SK-N-SH (cell line): Measurements from ENCODE around the gene ZNF592.

Source experiments
- EP300 ChIP-seq, 2 experiments: IDR thresholded peaks; 2 replicates each; pipeline versions ENCODE4 v1.4.0 to v1.6.1; 2012; ENCODE audit warnings: borderline replicate concordance in 1 of 2, low read depth in 1 of 2, low read length in 1 of 2
- FOXJ3 ChIP-seq: sonication (generic); formaldehyde crosslinking; IDR thresholded peaks from 2 replicates; pipeline ENCODE4 v1.5.1; 2020; ENCODE audit warnings: mild to moderate bottlenecking, missing genetic modification reagents
- POLR2AphosphoS5 ChIP-seq: IDR thresholded peaks from 2 replicates; pipeline ENCODE4 v1.6.1; 2012; ENCODE audit warnings: low read depth, low read length
- RCOR1 ChIP-seq: fragments of 150-350 bp; IDR thresholded peaks from 2 replicates; pipeline ENCODE4 v1.6.1; 2017; ENCODE audit warnings: antibody characterized with exemption, low read length
- YY1 ChIP-seq: IDR thresholded peaks from 2 replicates; pipeline ENCODE4 v1.4.0; 2012; ENCODE audit warnings: low read depth, mild to moderate bottlenecking
- ZBTB33 ChIP-seq: IDR thresholded peaks from 2 replicates; pipeline ENCODE4 v1.4.0; 2012; ENCODE audit warnings: low read depth, borderline replicate concordance
- TF ChIP-seq, protein P1 (sequence below): fragments of 150-350 bp; IDR thresholded peaks from 2 replicates; pipeline ENCODE4 v1.6.1; 2017; ENCODE audit warnings: antibody characterized with exemption, low read length, low read depth, borderline replicate concordance
- TF ChIP-seq, protein P2 (sequence below): fragments of 200-600 bp; sonication (generic); IDR thresholded peaks from 2 replicates; pipeline ENCODE4 v1.6.1; 2017; ENCODE audit warnings: antibody characterized with exemption, mild to moderate bottlenecking, moderate library complexity
- TF ChIP-seq, protein P3 (sequence below): IDR thresholded peaks from 2 replicates; pipeline ENCODE4 v1.6.1; 2012; ENCODE audit warnings: mild to moderate bottlenecking, low read depth, low read length, moderate library complexity
- TF ChIP-seq, protein P4 (sequence below): IDR thresholded peaks from 2 replicates; pipeline ENCODE4 v1.4.0; 2012; ENCODE audit warnings: low read depth

DNA sequence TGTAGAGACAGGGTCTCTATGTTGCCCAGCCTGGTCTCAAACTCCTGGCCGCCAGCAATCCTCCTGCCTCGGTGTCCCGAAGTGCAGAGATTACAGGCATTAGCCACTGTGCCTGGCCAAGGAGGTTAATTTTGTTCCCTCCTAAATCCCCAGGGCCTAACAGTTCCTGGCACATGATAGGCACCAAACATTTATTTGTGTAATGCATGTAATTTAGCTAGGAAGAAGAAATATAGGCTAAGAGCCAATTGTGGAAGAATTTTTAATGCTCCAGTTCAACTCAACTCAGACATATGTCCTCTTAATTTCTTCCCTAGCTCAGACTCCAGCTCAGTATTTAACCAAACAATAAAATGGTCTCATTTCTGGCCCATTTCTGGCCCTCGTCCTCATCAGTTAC is 7.7 kb upstream of the ZNF592 start:
- TF ChIP-seq EP300 (IDR thresholded peaks at IDR 0.05; ENCODE audit: borderline replicate concordance in 1 of 2, low read depth in 1 of 2, low read length in 1 of 2) (no peak), YY1 (no peak), FOXJ3 (CRISPR knock-in tag) (no peak), RCOR1 (no peak), POLR2AphosphoS5 (no peak), ZBTB33 (no peak)
- TF ChIP-seq, protein P1, sequence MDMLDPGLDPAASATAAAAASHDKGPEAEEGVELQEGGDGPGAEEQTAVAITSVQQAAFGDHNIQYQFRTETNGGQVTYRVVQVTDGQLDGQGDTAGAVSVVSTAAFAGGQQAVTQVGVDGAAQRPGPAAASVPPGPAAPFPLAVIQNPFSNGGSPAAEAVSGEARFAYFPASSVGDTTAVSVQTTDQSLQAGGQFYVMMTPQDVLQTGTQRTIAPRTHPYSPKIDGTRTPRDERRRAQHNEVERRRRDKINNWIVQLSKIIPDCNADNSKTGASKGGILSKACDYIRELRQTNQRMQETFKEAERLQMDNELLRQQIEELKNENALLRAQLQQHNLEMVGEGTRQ, result no peak
- TF ChIP-seq, protein P2, sequence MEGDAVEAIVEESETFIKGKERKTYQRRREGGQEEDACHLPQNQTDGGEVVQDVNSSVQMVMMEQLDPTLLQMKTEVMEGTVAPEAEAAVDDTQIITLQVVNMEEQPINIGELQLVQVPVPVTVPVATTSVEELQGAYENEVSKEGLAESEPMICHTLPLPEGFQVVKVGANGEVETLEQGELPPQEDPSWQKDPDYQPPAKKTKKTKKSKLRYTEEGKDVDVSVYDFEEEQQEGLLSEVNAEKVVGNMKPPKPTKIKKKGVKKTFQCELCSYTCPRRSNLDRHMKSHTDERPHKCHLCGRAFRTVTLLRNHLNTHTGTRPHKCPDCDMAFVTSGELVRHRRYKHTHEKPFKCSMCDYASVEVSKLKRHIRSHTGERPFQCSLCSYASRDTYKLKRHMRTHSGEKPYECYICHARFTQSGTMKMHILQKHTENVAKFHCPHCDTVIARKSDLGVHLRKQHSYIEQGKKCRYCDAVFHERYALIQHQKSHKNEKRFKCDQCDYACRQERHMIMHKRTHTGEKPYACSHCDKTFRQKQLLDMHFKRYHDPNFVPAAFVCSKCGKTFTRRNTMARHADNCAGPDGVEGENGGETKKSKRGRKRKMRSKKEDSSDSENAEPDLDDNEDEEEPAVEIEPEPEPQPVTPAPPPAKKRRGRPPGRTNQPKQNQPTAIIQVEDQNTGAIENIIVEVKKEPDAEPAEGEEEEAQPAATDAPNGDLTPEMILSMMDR, result no peak
- TF ChIP-seq, protein P3, sequence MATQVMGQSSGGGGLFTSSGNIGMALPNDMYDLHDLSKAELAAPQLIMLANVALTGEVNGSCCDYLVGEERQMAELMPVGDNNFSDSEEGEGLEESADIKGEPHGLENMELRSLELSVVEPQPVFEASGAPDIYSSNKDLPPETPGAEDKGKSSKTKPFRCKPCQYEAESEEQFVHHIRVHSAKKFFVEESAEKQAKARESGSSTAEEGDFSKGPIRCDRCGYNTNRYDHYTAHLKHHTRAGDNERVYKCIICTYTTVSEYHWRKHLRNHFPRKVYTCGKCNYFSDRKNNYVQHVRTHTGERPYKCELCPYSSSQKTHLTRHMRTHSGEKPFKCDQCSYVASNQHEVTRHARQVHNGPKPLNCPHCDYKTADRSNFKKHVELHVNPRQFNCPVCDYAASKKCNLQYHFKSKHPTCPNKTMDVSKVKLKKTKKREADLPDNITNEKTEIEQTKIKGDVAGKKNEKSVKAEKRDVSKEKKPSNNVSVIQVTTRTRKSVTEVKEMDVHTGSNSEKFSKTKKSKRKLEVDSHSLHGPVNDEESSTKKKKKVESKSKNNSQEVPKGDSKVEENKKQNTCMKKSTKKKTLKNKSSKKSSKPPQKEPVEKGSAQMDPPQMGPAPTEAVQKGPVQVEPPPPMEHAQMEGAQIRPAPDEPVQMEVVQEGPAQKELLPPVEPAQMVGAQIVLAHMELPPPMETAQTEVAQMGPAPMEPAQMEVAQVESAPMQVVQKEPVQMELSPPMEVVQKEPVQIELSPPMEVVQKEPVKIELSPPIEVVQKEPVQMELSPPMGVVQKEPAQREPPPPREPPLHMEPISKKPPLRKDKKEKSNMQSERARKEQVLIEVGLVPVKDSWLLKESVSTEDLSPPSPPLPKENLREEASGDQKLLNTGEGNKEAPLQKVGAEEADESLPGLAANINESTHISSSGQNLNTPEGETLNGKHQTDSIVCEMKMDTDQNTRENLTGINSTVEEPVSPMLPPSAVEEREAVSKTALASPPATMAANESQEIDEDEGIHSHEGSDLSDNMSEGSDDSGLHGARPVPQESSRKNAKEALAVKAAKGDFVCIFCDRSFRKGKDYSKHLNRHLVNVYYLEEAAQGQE, result no peak
- TF ChIP-seq, protein P4, sequence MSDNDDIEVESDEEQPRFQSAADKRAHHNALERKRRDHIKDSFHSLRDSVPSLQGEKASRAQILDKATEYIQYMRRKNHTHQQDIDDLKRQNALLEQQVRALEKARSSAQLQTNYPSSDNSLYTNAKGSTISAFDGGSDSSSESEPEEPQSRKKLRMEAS, result no peak
